Esophagus muscularis mucosa (tissue), 4 donors: ENCODE measurements around the gene LRWD1.
A peak's percentile ranks its signal among the peaks of the same experiment; 100 is the strongest.
"Not testable (repeated sequence)": the region's sequence is repeated elsewhere in the genome, so short reads cannot be mapped to it uniquely, and the experiment has no call there.

Experiments used
- CTCF ChIP-seq, 3 experiments: fragments of 200-600 bp in 2 of 3; fragments of 450-650 bp in 1 of 3; sonication (generic) in 2 of 3; IDR thresholded peaks; one replicate each; pipeline ENCODE4 v1.5.1; 2017 to 2019; ENCODE audit warnings: antibody characterized with exemption in 3 of 3, mild to moderate bottlenecking in 2 of 3, moderate library complexity in 1 of 3
- EP300 ChIP-seq: sonication (generic); formaldehyde crosslinking; IDR thresholded peaks from one replicate; pipeline ENCODE4 v1.6.1; 2017; ENCODE audit warnings: antibody characterized with exemption
- POLR2A ChIP-seq: fragments of 450-650 bp; IDR thresholded peaks from one replicate; pipeline ENCODE4 v1.6.1; 2017; ENCODE audit warnings: antibody characterized with exemption, moderate library complexity, mild to moderate bottlenecking, low read depth

DNA sequence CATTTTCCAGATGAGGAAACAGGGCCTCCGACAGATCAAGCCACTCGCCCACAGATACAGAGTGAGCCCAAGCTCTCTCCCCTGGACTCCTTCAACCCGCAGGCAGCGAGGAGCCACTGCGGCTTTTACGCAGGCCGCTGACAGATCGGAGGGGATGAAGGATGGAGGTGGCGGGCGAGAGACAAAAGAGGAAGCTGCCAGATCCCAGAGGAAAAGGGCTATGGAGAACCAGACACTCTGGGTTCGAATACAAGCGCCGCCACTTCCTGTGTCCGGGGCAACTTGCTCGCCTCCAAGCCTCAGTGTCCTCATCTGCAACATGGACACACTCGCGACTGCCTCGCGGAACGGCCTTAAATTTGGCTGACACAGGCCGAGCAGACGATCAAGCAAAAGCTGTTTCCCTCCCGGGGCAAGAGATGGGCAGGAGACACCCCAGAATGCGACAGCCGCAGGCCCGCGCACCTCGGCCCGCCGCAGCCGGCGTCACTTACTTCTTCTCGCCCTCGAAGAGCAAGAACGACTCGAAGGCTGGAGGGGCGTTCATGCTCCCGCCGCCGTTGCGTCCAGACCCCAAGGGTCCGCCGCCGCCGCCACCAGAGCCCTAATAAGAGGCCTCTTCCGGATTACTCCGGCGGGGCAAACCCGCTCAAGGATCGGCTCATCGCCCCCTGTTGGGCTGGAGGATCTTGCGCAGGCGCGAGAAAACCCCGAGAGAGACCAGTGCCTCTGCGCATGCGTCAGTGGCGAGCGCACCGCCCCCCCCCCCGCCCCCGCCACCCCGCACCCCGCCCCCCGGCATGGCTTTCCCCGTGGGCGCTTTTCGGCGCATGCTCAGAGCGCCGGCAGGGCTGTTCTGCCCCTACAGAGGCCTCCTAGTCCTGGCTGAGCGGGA lies 13.8 kb downstream of the LRWD1 start, which contains the start of gene POLR2J:
- TF ChIP-seq CTCF (IDR thresholded peaks at IDR 0.05) = peak; percentile 33 to 54 (median 39)
- not testable (repeated sequence) for TF ChIP-seq POLR2A, EP300
